NCI-H748 treated with DMSO at 0.1 percent for 48 hours (cell line): ENCODE results near the gene LRP2BP.
"Not testable (repeated sequence)": the region's sequence is repeated elsewhere in the genome, so short reads cannot be mapped to it uniquely, and the experiment has no call there.

Experiments
- DNase-seq: peaks from one replicate; lab custom pipeline; 2025; lab: John Stamatoyannopoulos, UW

Gene LRP2BP

GRCh38 chr4:185395956-185396723 is 416 bp upstream of the LRP2BP start:
- peak; percentile 90 for DNase-seq

- no peak for DNase-seq
Measured at GRCh38 chr4:185394568-185395237, 1.0 kb downstream of the LRP2BP start.

GRCh38 chr4:185392156-185392555 is 3.6 kb downstream of the LRP2BP start:
- no peak for DNase-seq

- DNase-seq = no peak
Measured at GRCh38 chr4:185390941-185391340, 4.8 kb downstream of the LRP2BP start.

- DNase-seq = no peak
Measured at GRCh38 chr4:185387957-185388356, 7.8 kb downstream of the LRP2BP start.

GRCh38 chr4:185384930-185385331 is 10.8 kb downstream of the LRP2BP start:
- DNase-seq = peak; percentile 61

- no peak for DNase-seq
Measured at GRCh38 chr4:185384061-185384460, 11.7 kb downstream of the LRP2BP start.

GRCh38 chr4:185383451-185383850 is 12.3 kb downstream of the LRP2BP start:
- no peak for DNase-seq

GRCh38 chr4:185382754-185383153 is 13.0 kb downstream of the LRP2BP start:
- no peak for DNase-seq

- DNase-seq = no peak
Measured at GRCh38 chr4:185381288-185382196, 14.2 kb downstream of the LRP2BP start.

GRCh38 chr4:185380320-185380719 is 15.4 kb downstream of the LRP2BP start:
- DNase-seq = no peak

- no peak for DNase-seq
Measured at GRCh38 chr4:185379326-185380295, 16.1 kb downstream of the LRP2BP start.

- DNase-seq = no peak
Measured at GRCh38 chr4:185378264-185378663, 17.5 kb downstream of the LRP2BP start.

- DNase-seq = no peak
Measured at GRCh38 chr4:185374573-185374972, 21.2 kb downstream of the LRP2BP start.

- DNase-seq = no peak
Measured at GRCh38 chr4:185374027-185374426, 21.7 kb downstream of the LRP2BP start.

- no peak for DNase-seq
Measured at GRCh38 chr4:185371702-185372101, 24.0 kb downstream of the LRP2BP start.

- DNase-seq = no peak
Measured at GRCh38 chr4:185370268-185370949, 25.3 kb downstream of the LRP2BP start.

GRCh38 chr4:185369731-185370130 is 26.0 kb downstream of the LRP2BP start:
- no peak for DNase-seq

GRCh38 chr4:185364886-185365285 is 30.8 kb downstream of the LRP2BP start:
- no peak for DNase-seq

GRCh38 chr4:185363251-185363650 is 32.5 kb downstream of the LRP2BP start:
- DNase-seq = no peak

GRCh38 chr4:185362570-185362969 is 33.2 kb downstream of the LRP2BP start:
- DNase-seq = not testable (repeated sequence)
